A549 treated with AZD2906 at 1 μM for 4 hours (cell line): ENCODE measurements around the gene TBX3. TPM values are rescaled to one million over a fixed set of nuclear protein-coding genes. Genes with fewer than 3 reads are reported as not detected.

Source experiments
- total RNA-seq: library from RNA; stranded (reverse); fragments of 200-300 nt; extraction: Qiagen RNA extraction; gene quantifications from 5 replicates; pipeline ENCODE4 v1.2.3, GENCODE V29; 2022

The TBX3 gene
- total RNA-seq = 44.8 to 54.4 TPM (median 51.9 TPM) in 5 replicates

DNA sequence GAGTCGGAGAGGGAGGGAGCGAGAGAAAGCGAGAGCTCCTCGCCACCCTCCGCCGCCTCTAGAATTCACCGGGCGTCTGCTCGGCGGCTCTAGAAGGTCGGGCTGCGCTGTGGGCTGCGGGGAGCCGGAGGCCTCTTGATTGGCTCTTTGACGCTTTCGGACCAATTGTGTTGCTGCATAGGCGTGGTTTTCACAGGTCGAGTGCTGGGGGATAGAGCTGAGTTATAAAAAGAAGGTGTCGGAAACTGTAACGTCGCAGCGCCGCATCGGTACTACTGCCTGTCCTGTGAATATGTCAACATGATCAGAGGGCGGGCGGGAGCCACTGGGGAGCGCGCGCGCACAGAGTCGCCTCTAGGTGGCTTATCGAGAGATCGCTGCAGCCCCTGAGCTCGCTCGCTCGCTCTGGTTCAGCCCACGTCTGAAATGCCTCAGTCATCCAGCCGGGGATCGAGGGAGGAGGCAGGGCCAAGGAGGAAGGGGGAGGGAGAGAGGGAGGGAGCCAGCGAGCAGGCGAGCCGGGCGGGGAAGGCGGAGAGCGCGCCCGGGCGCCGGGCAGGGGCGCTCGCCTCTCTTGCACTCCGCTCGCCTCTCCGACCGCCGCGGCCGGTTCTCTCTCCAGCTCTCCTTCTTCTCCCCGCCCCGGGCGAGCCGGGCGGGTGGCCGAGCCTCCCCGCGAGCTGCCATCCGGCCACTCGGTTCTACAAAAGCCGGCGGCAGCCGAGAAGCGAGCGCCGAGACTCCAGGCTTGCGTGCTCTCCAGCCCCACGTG lies at the start of gene TBX3:
Gene TBX3 (minus strand): TSS at position 78 of the 772 bp plus-strand sequence. CDS start 975 bp downstream, outside the sequence.

